HUES6 (cell line): ENCODE data around the gene EML5.

ENCODE experiments used
- H3K27ac ChIP-seq: 2 replicates; pipeline ENCODE4 v1.7.0; 2013; ENCODE audit warnings: low read depth, mild to moderate bottlenecking, low read length, inconsistent platforms
- H3K27me3 ChIP-seq: 2 replicates; pipeline ENCODE4 v1.6.1; 2013; ENCODE audit warnings: low read length; ENCODE audit not compliant: control insufficient read depth, insufficient read depth
- H3K36me3 ChIP-seq: 2 replicates; pipeline ENCODE4 v1.6.1; 2013; ENCODE audit warnings: low read length; ENCODE audit not compliant: control insufficient read depth, insufficient read depth
- H3K4me1 ChIP-seq: 2 replicates; pipeline ENCODE4 v1.6.1; 2013; ENCODE audit warnings: low read length; ENCODE audit not compliant: control insufficient read depth, insufficient read depth
- H3K4me3 ChIP-seq: 2 replicates; pipeline ENCODE4 v1.5.1; 2013; ENCODE audit warnings: low read depth, low read length
- H3K9ac ChIP-seq: one replicate; pipeline ENCODE4 v1.6.1; 2013; ENCODE audit warnings: mild to moderate bottlenecking, low read length
- H3K9me3 ChIP-seq: 2 replicates; pipeline ENCODE4 v1.6.1; 2013; ENCODE audit warnings: low read depth, low read length; ENCODE audit not compliant: control insufficient read depth, insufficient read depth

EML5 gene

DNA sequence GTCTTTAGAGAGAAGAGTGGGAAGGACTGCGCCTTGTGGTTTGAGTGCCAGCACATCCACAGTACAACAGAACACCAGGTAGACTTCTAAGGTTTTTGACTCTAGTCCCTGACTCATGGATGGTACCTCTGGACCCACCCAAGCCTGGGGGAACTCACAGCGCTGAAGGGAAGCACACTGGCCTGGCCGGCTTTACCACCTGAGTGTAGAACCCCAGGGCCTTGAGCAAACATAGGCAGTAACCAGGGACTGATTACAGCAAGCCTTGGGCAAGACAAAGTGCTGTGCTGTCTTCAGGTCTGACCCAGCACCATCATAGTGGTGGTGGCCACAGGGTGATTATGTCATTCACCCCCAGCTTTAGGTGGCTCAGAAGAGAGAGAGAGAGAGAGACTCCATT lies 17.2 kb downstream of the EML5 start:
- no peak overlapping the region for H3K27ac ChIP-seq
- no peak overlapping the region for H3K4me3 ChIP-seq
- H3K36me3 ChIP-seq: no peaks in the 10 kb centered on the region
- no peaks in the 10 kb centered on the region for H3K27me3 ChIP-seq
- H3K4me1 ChIP-seq: no peaks in the 10 kb centered on the region
- H3K9me3 ChIP-seq: no peaks in the 10 kb centered on the region
- no peak overlapping the region for H3K9ac ChIP-seq

GRCh38 chr14:88770736-88771135 lies 22.0 kb downstream of the EML5 start:
- no peak overlapping the region for H3K27ac ChIP-seq
- H3K4me1 ChIP-seq: no peaks in the 10 kb centered on the region
- H3K9me3 ChIP-seq: peaks cover 24% of the 10 kb centered on the region
- H3K27me3 ChIP-seq: no peaks in the 10 kb centered on the region
- H3K9ac ChIP-seq: no peak overlapping the region
- no peak overlapping the region for H3K4me3 ChIP-seq
- no peaks in the 10 kb centered on the region for H3K36me3 ChIP-seq

DNA sequence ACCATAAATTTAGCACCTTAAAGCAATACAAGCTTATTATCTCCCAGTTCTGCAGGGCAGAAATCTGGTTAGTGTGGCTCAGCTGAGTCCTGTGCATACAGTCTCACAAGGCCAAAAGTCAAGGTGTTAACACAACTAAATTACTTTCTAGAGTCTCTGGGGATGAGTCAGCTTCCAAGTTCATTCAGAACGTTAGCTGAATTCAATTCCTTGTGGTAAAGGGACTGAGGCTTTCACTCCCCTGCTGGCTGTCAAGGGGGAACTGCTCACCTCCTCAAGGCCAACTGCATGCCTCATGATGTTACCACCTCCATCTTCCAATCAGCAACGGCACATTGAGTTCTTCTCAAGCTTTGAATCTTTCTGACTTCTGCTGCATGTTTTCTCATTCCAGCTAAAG lies 27.6 kb downstream of the EML5 start:
- Histone ChIP-seq H3K4me3 (no peak overlapping the region), H3K27me3 (no peaks in the 10 kb centered on the region), H3K27ac (no peak overlapping the region), H3K9me3 (peaks cover 29% of the 10 kb centered on the region), H3K9ac (no peak overlapping the region), H3K36me3 (no peaks in the 10 kb centered on the region), H3K4me1 (no peaks in the 10 kb centered on the region)

DNA sequence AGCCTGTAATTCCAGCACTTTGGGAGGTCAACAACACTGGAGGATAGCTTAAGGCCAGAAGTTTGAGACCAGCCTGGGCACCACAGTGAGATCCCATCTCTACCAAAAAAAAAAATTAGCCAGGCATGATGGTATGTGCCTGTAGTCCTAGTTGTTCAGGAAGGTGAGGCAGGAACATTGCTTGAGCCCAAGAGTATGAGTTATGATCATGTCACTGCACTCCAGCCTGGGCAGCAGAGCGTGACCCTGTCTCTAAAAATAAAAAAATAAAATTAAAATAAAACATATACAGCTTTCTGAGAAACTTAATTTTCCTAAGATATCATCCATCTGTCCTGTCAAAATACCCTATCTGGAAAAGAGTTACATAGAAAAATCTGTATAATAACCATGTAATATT lies 38.9 kb downstream of the EML5 start:
- no peaks in the 10 kb centered on the region for H3K9me3 ChIP-seq
- H3K9ac ChIP-seq: no peak overlapping the region
- H3K4me3 ChIP-seq: no peak overlapping the region
- H3K4me1 ChIP-seq: no peaks in the 10 kb centered on the region
- no peaks in the 10 kb centered on the region for H3K27me3 ChIP-seq
- no peak overlapping the region for H3K27ac ChIP-seq
- H3K36me3 ChIP-seq: no peaks in the 10 kb centered on the region

DNA sequence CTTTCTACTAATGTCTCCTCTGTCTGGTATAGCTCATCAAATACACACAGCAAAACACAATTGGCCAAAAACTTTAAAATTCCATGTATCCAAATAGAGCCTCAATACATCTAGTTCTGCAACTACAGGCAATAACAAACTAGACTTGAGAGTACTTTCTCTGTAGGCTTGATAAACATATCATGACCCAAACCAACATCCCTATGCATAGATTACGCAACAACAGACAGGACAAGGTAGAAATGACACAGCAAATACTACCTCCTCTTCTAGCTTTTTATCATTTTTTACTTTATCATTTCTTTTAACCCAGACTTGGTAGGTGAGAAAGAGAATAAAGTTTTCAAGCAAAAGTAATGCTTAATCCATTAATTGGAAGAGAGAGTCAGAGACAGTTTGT lies 41.8 kb downstream of the EML5 start:
- Histone ChIP-seq H3K4me3 (no peak overlapping the region), H3K4me1 (no peaks in the 10 kb centered on the region), H3K9me3 (no peaks in the 10 kb centered on the region), H3K9ac (no peak overlapping the region), H3K27me3 (no peaks in the 10 kb centered on the region), H3K27ac (no peak overlapping the region), H3K36me3 (no peaks in the 10 kb centered on the region)

- H3K9ac ChIP-seq: no peak overlapping the region
- no peaks in the 10 kb centered on the region for H3K27me3 ChIP-seq
- no peak overlapping the region for H3K4me3 ChIP-seq
- H3K9me3 ChIP-seq: no peaks in the 10 kb centered on the region
- no peaks in the 10 kb centered on the region for H3K4me1 ChIP-seq
- H3K36me3 ChIP-seq: no peaks in the 10 kb centered on the region
- H3K27ac ChIP-seq: no peak overlapping the region
Measured at GRCh38 chr14:88750413-88750812, 42.3 kb downstream of the EML5 start.

- Histone ChIP-seq H3K36me3 (no peaks in the 10 kb centered on the region), H3K27ac (no peak overlapping the region), H3K27me3 (no peaks in the 10 kb centered on the region), H3K9ac (no peak overlapping the region), H3K4me3 (no peak overlapping the region), H3K4me1 (no peaks in the 10 kb centered on the region), H3K9me3 (no peaks in the 10 kb centered on the region)
Measured at GRCh38 chr14:88749139-88749538, 43.6 kb downstream of the EML5 start.

- Histone ChIP-seq H3K9me3 (no peaks in the 10 kb centered on the region), H3K9ac (no peak overlapping the region), H3K27me3 (no peaks in the 10 kb centered on the region), H3K4me3 (no peak overlapping the region), H3K36me3 (no peaks in the 10 kb centered on the region), H3K27ac (no peak overlapping the region), H3K4me1 (no peaks in the 10 kb centered on the region)
Measured at GRCh38 chr14:88748288-88748687, 44.5 kb downstream of the EML5 start.

GRCh38 chr14:88746052-88746451 lies 46.7 kb downstream of the EML5 start:
- Histone ChIP-seq H3K27ac (no peak overlapping the region), H3K9me3 (no peaks in the 10 kb centered on the region), H3K9ac (no peak overlapping the region), H3K4me3 (no peak overlapping the region), H3K4me1 (no peaks in the 10 kb centered on the region), H3K36me3 (no peaks in the 10 kb centered on the region), H3K27me3 (no peaks in the 10 kb centered on the region)

DNA sequence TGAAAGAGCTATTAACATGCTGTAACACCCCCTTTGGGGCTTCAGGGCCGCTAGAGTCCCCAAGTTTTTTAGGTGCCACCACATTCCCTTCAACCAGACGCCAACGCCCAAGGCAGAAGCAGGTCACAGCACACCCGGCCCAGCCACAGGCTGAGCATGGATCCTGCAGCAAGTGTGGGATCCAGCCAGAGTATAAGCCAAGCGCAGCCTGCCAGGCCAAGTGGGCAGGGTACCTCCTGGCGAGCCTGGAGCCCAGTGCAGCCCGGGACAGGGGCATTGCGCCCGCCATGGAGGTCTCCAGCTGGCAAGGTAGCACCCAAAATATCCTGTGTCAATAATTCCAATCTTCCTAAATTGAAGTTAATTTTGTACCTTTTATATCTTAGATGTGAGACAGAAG lies 55.5 kb downstream of the EML5 start:
- H3K4me1 ChIP-seq: no peaks in the 10 kb centered on the region
- no peak overlapping the region for H3K9ac ChIP-seq
- no peak overlapping the region for H3K27ac ChIP-seq
- no peaks in the 10 kb centered on the region for H3K9me3 ChIP-seq
- H3K36me3 ChIP-seq: no peaks in the 10 kb centered on the region
- no peak overlapping the region for H3K4me3 ChIP-seq
- no peaks in the 10 kb centered on the region for H3K27me3 ChIP-seq

- Histone ChIP-seq H3K27me3 (no peaks in the 10 kb centered on the region), H3K9ac (no peak overlapping the region), H3K4me3 (no peak overlapping the region), H3K27ac (no peak overlapping the region), H3K36me3 (no peaks in the 10 kb centered on the region), H3K9me3 (no peaks in the 10 kb centered on the region), H3K4me1 (no peaks in the 10 kb centered on the region)
Measured at GRCh38 chr14:88733121-88733520, 59.6 kb downstream of the EML5 start.

DNA sequence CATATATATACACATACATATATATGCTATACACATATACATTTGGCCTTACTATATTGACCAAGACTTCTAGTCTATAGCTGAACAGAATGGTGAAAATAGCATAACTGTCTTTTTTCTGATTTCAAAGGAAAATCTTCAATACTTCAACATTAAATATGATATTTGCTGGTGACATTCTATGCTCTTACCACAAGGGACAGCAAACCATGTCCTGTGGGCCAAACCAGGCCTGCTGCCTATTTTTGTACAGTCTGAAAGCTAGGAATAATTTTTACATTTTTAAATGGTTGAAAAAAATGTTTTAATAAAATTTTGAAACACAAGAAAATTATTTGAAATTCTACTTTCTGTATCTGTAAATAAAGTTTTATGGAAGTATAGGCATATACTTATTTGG lies 63.6 kb downstream of the EML5 start:
- H3K4me1 ChIP-seq: no peaks in the 10 kb centered on the region
- no peaks in the 10 kb centered on the region for H3K9me3 ChIP-seq
- no peak overlapping the region for H3K9ac ChIP-seq
- H3K27ac ChIP-seq: no peak overlapping the region
- no peaks in the 10 kb centered on the region for H3K27me3 ChIP-seq
- no peak overlapping the region for H3K4me3 ChIP-seq
- H3K36me3 ChIP-seq: no peaks in the 10 kb centered on the region
